Calu3 (cell line): Measurements from ENCODE around the gene DNAJC12. TPM values are rescaled to one million over a fixed set of nuclear protein-coding genes. Genes with fewer than 3 reads are reported as not detected.

Experiments used
- BruUV-seq: library from RNA; stranded (reverse); fragments of 400-500 nt; replicated peaks from 2 replicates; lab custom pipeline; 2021; lab: Mats Ljungman, UMichigan
- CTCF ChIA-PET: fragments of 300-600 bp; sonication (Branson Sonifier 250); formaldehyde crosslinking; loops from one replicate; lab custom pipeline; 2022; ENCODE audit warnings: antibody characterized with exemption; lab: Charles Lee
- DNase-seq: peaks from one replicate; pipeline ENCODE4 v3.0.0; 2022
- H3K27ac Mint-ChIP-seq: one replicate; pipeline ENCODE4 v1.8.0; 2022; ENCODE audit warnings: mixed read lengths; ENCODE audit not compliant: unreplicated experiment
- H3K27me3 Mint-ChIP-seq: one replicate; pipeline ENCODE4 v1.8.0; 2022; ENCODE audit warnings: mixed read lengths; ENCODE audit not compliant: unreplicated experiment
- H3K36me3 Mint-ChIP-seq: one replicate; pipeline ENCODE4 v1.8.0; 2022; ENCODE audit warnings: mild to moderate bottlenecking, moderate library complexity, mixed read lengths; ENCODE audit not compliant: insufficient read depth, unreplicated experiment
- H3K4me1 Mint-ChIP-seq: one replicate; pipeline ENCODE4 v1.8.0; 2022; ENCODE audit warnings: mild to moderate bottlenecking, low read depth, mixed read lengths; ENCODE audit not compliant: unreplicated experiment
- H3K4me3 Mint-ChIP-seq: one replicate; pipeline ENCODE4 v1.8.0; 2022; ENCODE audit warnings: mild to moderate bottlenecking, low read depth, moderate library complexity, mixed read lengths; ENCODE audit not compliant: unreplicated experiment
- H3K9me3 Mint-ChIP-seq: one replicate; pipeline ENCODE4 v1.8.0; 2022; ENCODE audit warnings: low read depth, mixed read lengths; ENCODE audit not compliant: unreplicated experiment
- intact Hi-C: fragments of 100-400 bp; cut with micrococcal nuclease; formaldehyde crosslinking; loops from one replicate; pipeline ENCODE4 v1.10.0; 2022; ENCODE audit not compliant: unreplicated experiment
- total RNA-seq: library from RNA; stranded (reverse); gene quantifications from 2 replicates; pipeline ENCODE4 v1.2.3, GENCODE V29; 2022
- TF ChIP-seq, protein P1 (sequence below): fragments of 200-600 bp; IDR thresholded peaks from one replicate; pipeline ENCODE4 v1.8.0; 2022; ENCODE audit warnings: antibody characterized with exemption; ENCODE audit not compliant: unreplicated experiment

Gene DNAJC12
- total RNA-seq, 1 experiment from 2014 or later: 0.80 TPM

DNA sequence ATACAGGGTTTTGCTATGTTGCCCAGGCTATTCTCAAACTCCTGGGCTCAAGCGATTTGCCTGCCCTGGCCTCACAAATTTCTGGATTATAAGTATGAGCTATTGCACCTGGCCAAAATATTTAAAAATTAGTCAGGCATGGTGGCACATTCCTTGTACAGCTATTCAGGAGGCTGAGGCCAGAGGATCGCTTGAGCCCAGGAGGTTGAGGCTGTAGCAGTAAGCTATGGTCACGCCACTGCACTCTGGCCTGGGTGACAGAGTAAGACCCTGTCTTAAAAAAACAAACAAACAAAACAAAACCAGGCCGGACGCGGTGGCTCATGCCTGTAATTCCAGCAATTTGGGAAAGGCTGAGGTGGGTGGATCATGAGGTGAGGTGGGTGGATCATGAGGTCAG, 32.0 kb upstream of the DNAJC12 start:
- DNase-seq: no peak
- TF ChIP-seq, protein P1, sequence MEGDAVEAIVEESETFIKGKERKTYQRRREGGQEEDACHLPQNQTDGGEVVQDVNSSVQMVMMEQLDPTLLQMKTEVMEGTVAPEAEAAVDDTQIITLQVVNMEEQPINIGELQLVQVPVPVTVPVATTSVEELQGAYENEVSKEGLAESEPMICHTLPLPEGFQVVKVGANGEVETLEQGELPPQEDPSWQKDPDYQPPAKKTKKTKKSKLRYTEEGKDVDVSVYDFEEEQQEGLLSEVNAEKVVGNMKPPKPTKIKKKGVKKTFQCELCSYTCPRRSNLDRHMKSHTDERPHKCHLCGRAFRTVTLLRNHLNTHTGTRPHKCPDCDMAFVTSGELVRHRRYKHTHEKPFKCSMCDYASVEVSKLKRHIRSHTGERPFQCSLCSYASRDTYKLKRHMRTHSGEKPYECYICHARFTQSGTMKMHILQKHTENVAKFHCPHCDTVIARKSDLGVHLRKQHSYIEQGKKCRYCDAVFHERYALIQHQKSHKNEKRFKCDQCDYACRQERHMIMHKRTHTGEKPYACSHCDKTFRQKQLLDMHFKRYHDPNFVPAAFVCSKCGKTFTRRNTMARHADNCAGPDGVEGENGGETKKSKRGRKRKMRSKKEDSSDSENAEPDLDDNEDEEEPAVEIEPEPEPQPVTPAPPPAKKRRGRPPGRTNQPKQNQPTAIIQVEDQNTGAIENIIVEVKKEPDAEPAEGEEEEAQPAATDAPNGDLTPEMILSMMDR: no peak
- CTCF ChIA-PET: no interaction called here
- no peak overlapping the region for H3K4me3 Mint-ChIP-seq
- no peaks in the 10 kb centered on the region for H3K27me3 Mint-ChIP-seq
- no peaks in the 10 kb centered on the region for H3K4me1 Mint-ChIP-seq
- intact Hi-C loops: no loop called here
- H3K9me3 Mint-ChIP-seq: no peaks in the 10 kb centered on the region
- BruUV-seq: no TSS peak
- H3K36me3 Mint-ChIP-seq: no peaks in the 10 kb centered on the region
- no peak overlapping the region for H3K27ac Mint-ChIP-seq

DNA sequence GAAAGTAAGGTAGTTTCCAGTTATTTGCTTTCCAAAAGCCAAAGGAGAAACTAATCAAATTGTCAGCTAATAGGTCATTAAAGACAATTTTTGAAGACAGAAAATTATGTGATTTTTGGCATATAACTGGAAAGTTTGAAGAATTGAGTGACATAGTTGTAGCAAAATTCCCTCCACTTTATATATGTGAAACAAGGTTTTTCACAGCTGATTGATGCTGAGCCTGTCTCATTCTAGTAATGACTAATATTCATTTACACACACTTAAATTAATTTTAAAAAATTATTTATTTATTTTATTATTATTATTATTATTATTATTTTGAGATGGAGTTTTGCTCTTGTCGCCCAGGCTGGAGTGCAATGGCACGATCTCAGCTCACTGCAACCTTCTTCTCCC, 30.1 kb upstream of the DNAJC12 start:
- H3K36me3 Mint-ChIP-seq: no peaks in the 10 kb centered on the region
- TF ChIP-seq, protein P1: no peak
- no peak for DNase-seq
- no peaks in the 10 kb centered on the region for H3K27me3 Mint-ChIP-seq
- no peaks in the 10 kb centered on the region for H3K9me3 Mint-ChIP-seq
- CTCF ChIA-PET: interaction anchor here (0.7 kb wide), 1 partner anchor 439 kb away, joined by 5 read pairs; no protein-coding TSS in a partner anchor
- no peak overlapping the region for H3K27ac Mint-ChIP-seq
- intact Hi-C loops: no loop called here
- no peak overlapping the region for H3K4me3 Mint-ChIP-seq
- no peaks in the 10 kb centered on the region for H3K4me1 Mint-ChIP-seq
- BruUV-seq: no TSS peak

DNA sequence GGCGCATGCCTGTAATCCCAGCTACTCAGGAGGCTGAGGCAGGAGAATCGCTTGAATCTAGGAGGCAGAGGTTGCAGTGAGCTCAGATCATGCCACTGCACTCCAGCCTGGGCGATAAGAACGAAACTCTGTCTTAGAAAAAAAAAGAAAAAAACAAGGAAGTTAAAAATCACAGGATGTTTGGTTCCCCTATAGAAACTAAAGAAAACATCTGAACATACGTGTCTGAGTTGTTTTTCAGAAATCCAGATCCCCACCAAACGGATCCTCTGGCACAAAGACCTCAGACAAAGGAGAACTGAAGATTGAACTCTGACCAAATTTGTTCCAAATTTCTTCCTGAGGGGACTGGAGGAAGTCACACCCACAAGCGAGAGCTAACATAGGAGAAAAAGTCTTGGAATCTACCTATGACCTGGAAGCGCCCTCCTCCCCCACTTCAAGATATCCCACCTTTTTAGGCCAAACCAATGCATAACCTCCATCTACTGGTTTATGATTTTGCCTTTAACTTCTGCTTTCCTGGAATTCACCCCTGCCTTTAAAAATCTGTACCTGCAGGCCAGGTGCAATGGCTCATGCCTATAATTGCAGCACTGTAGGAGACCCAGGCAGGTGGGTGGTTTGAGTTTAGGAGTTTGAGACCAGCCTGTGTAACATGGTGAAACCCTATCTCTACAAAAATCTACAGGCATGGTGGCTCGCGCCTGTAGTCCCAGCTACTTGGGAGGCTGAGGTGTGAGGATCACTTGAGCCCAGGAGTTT, 26.8 kb upstream of the DNAJC12 start:
- no peak for DNase-seq
- H3K27me3 Mint-ChIP-seq: no peaks in the 10 kb centered on the region
- TF ChIP-seq, protein P1: no peak
- BruUV-seq: no TSS peak
- H3K9me3 Mint-ChIP-seq: no peaks in the 10 kb centered on the region
- CTCF ChIA-PET: interaction anchor here (0.5 kb wide), 1 partner anchor 445 kb away, joined by 9 read pairs; no protein-coding TSS in a partner anchor
- no peaks in the 10 kb centered on the region for H3K4me1 Mint-ChIP-seq
- no peaks in the 10 kb centered on the region for H3K36me3 Mint-ChIP-seq
- intact Hi-C loops: no loop called here
- H3K27ac Mint-ChIP-seq: no peak overlapping the region
- H3K4me3 Mint-ChIP-seq: no peak overlapping the region

DNA sequence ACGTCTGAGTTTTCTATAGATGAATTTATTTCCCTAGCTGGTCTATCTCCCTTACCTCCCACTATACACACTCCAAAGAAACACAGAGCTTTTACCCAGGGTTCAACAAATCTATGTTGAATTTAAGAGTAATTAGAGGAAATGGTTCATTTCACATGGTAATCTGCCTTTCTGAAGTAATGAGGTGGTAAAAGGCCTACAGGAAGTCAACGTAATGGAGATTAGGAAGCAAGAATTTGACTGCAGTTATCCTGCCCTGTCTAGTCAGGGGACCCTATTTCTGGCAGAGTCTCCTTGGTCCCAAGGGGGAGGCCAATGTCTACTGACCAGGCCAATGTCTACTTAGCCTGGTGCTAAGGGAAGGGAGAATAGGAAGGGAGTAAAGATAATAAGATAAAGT, 25.1 kb upstream of the DNAJC12 start:
- Mint-ChIP-seq H3K4me1 (no peaks in the 10 kb centered on the region), H3K9me3 (no peaks in the 10 kb centered on the region), H3K4me3 (no peak overlapping the region), H3K27me3 (no peaks in the 10 kb centered on the region), H3K36me3 (no peaks in the 10 kb centered on the region), H3K27ac (no peak overlapping the region)
- CTCF ChIA-PET: interaction anchor here (1.2 kb wide), 1 partner anchor 10 kb away, joined by 4 read pairs; no protein-coding TSS in a partner anchor
- no TSS peak for BruUV-seq
- no peak for DNase-seq
- TF ChIP-seq, protein P1: no peak
- intact Hi-C loops: no loop called here
